Ovary (tissue), 3 donors: ENCODE results near the gene SULT1C2.
"Not testable (repeated sequence)": the region's sequence is repeated elsewhere in the genome, so short reads cannot be mapped to it uniquely, and the experiment has no call there.

Experiments used
- POLR2A ChIP-seq: fragments of 450-650 bp; IDR thresholded peaks from one replicate; pipeline ENCODE4 v1.6.1; 2017; ENCODE audit warnings: antibody characterized with exemption, mild to moderate bottlenecking, moderate library complexity
- TF ChIP-seq, protein P1 (sequence below), 3 donors: fragments of 450-650 bp in 2 of 3; fragments of 200-600 bp in 1 of 3; IDR thresholded peaks; one replicate each; pipeline versions ENCODE4 v1.5.1 to v1.8.0; 2016 to 2022; ENCODE audit warnings: antibody characterized with exemption in 3 of 3, mild to moderate bottlenecking in 1 of 3
- donor health status: DM: no; HTN: no; CAD: no.

DNA sequence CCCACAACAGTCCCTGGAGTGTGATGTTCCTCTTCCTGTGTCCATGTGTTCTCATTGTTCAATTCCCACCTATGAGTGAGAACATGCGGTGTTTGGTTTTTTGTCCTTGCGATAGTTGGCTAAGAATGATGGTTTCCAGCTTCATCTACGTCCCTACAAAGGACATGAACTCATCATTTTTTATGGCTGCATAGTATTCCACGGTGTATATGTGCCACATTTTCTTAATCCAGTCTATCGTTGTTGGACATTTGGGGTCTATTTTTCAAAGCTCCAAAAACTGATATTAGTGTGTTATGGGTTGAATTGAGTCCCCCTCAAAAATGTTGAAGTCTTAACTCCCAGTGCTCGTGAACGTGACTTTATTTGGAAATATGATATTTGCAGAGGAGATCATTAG lies 4.1 kb upstream of the SULT1C2 start:
- TF ChIP-seq, protein P1, sequence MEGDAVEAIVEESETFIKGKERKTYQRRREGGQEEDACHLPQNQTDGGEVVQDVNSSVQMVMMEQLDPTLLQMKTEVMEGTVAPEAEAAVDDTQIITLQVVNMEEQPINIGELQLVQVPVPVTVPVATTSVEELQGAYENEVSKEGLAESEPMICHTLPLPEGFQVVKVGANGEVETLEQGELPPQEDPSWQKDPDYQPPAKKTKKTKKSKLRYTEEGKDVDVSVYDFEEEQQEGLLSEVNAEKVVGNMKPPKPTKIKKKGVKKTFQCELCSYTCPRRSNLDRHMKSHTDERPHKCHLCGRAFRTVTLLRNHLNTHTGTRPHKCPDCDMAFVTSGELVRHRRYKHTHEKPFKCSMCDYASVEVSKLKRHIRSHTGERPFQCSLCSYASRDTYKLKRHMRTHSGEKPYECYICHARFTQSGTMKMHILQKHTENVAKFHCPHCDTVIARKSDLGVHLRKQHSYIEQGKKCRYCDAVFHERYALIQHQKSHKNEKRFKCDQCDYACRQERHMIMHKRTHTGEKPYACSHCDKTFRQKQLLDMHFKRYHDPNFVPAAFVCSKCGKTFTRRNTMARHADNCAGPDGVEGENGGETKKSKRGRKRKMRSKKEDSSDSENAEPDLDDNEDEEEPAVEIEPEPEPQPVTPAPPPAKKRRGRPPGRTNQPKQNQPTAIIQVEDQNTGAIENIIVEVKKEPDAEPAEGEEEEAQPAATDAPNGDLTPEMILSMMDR (IDR thresholded peaks at IDR 0.05) = not testable (repeated sequence)
- TF ChIP-seq POLR2A = not testable (repeated sequence)
